H1 (cell line): ENCODE results near the gene ALG9. TPM values are rescaled to one million over a fixed set of nuclear protein-coding genes. Genes with fewer than 3 reads are reported as not detected.

Experiments
- CHD1 ChIP-seq: IDR thresholded peaks from 2 replicates; pipeline ENCODE4 v1.6.1; 2012; ENCODE audit warnings: low read depth, low read length, improper control_type of control experiment
- CHD2 ChIP-seq: IDR thresholded peaks from 2 replicates; pipeline ENCODE4 v1.6.1; 2012; ENCODE audit warnings: low read length, improper control_type of control experiment
- CHD7 ChIP-seq: fragments of 300-600 bp; sonication (generic); IDR thresholded peaks from 2 replicates; pipeline ENCODE4 v1.7.1; 2012; ENCODE audit warnings: low read length, moderate library complexity, mild to moderate bottlenecking, inconsistent platforms; ENCODE audit not compliant: insufficient replicate concordance
- KDM5A ChIP-seq: fragments of 200-600 bp; IDR thresholded peaks from 2 replicates; pipeline ENCODE4 v1.7.1; 2012; ENCODE audit warnings: mild to moderate bottlenecking, low read length, inconsistent platforms, mixed read lengths
- RXRA ChIP-seq: IDR thresholded peaks from 2 replicates; pipeline ENCODE4 v1.6.1; 2011; ENCODE audit warnings: low read depth, mild to moderate bottlenecking, low read length, moderate library complexity; ENCODE audit not compliant: insufficient read depth
- SP4 ChIP-seq: IDR thresholded peaks from 2 replicates; pipeline ENCODE4 v1.6.1; 2012; ENCODE audit warnings: low read length, inconsistent platforms
- TCF12 ChIP-seq: IDR thresholded peaks from 2 replicates; pipeline ENCODE4 v1.6.1; 2011; ENCODE audit warnings: low read depth, mild to moderate bottlenecking, low read length
- ZNF274 ChIP-seq: IDR thresholded peaks from 2 replicates; pipeline ENCODE4 v1.7.0; 2012; ENCODE audit warnings: low read length, borderline replicate concordance; ENCODE audit errors: extremely low read depth
- polyA plus RNA-seq, 7 experiments: library from polyadenylated mRNA; depleted of rRNA in 3 of 7; stranded (reverse) in 5 of 7; unstranded in 2 of 7; fragments of >200 nt in 5 of 7; fragments of 200-250 nt in 2 of 7; gene quantifications; 1 replicate in 5 of 7; 2 replicates in 1 of 7; 4 replicates in 1 of 7; pipeline versions ENCODE4 v1.2.1 to v1.2.3, GENCODE V29; 2011 to 2013; ENCODE audit warnings: missing spikeins in 2 of 7, mixed read lengths in 2 of 7
- total RNA-seq: library from RNA; stranded (reverse); fragmentation: NEBNext Ultra II Directional; extraction: Animal tissue kit (Norgen Biotek cat#: 25700); gene quantifications from 2 replicates; pipeline ENCODE4 v1.2.1, GENCODE V29; 2021

The ALG9 gene
- total and polyA plus RNA-seq, 2 of the 8 experiments (the other 6 are each of a cell fraction or from before 2014, with no cell fraction given): 23.5 to 24.5 TPM

GRCh38 chr11:111772535-111772934 lies 98.8 kb downstream of the ALG9 start (continued):
- no peak for TF ChIP-seq RXRA
- no peak for TF ChIP-seq ZNF274
- no peak for TF ChIP-seq CHD2
- no peak for TF ChIP-seq TCF12
- no peak for TF ChIP-seq KDM5A
- no peak for TF ChIP-seq SP4
- TF ChIP-seq CHD1: no peak
- no peak for TF ChIP-seq CHD7
